Renal pelvis (tissue), 4 donors: ENCODE results near the gene SLC10A7. TPM values are rescaled to one million over a fixed set of nuclear protein-coding genes. Genes with fewer than 3 reads are reported as not detected.
A peak's percentile ranks its signal among the peaks of the same experiment; 100 is the strongest.

Experiments used
- DNase-seq: peaks from one replicate; pipeline ENCODE4 v3.0.0-alpha.2; 2013
- polyA plus RNA-seq, 3 donors: library from polyadenylated mRNA; unstranded; fragments of 120-200 nt; gene quantifications; one replicate each; pipeline ENCODE4 v1.2.1, GENCODE V29; 2013; ENCODE audit not compliant: insufficient read length in 3 of 3

SLC10A7 gene
- polyA plus RNA-seq, 3 donors, result 13.3 to 16.4 (median 14.0) TPM

DNA sequence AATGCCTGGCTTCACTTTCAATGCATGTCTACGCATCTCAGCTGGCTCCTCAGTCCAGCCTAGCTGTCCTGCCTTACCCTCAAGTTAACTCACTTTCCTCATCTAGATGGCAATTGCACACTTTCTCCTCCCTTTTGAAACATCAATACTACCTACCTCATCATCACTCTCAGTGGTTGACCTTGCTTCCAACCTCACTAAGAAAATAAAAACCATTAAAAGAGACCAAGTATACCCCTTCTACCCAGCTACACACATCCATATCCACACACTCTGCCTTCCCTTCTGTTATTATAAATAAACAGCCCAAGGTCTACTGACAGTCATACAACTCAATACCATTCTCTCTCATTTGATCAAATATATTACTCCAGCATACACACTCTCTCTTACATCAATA lies 21.5 kb downstream of the SLC10A7 start:
- no peak for DNase-seq

DNA sequence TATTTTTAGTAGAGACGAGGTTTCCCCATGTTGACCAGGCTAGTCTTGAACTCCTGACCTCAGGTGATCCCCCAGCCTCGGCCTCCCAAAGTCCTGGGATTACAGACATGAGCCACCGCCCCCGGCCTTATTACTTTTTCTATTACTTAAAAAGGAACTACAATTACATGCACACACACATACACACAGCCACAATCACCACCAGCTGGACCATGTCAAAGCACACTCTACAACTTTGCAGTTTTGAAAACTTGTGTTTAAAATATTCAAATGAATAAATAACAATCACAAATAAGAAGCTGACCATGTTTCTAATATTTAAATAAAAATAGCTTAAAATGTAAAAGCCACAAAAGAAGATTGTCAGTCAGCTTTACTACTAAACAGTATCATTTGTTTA lies 23.4 kb downstream of the SLC10A7 start:
- DNase-seq, result no peak

DNA sequence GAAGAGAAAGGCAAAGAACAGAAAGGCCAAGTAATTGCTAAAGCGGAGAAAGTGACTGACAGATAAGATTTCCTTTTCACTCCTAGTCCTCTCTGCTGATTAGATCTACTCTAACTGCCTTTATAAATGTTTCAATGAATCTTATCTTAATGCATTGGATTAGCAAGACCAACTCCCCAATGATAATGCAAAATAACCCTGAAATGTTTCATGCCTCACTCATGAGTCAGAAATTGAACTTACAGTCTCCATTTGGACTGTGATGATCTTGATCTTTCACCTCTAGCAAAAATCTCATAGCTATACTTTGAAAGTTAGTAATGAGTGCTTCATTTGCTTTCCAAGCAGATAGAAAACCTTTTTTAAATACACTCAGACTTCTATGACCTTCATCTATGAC lies 26.5 kb downstream of the SLC10A7 start:
- no peak for DNase-seq

DNA sequence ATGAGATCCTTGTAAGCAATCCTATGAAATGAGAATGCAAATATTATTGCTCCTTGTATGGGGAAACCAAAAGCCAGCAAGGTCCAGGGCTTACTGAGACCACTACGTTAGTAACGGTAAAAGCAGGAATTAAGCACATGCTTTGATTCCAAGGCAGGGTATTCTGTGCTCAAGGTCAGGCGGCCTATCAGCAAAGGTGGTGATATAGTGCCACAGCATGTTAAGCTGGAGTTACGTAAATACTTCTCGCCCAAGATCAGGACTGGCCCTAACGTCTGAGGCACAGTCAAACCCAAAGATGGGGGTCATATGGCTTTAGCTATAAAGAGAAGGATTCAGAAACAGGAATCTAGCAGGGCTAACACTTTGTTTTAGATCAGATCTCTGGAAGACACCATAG lies 27.6 kb downstream of the SLC10A7 start:
- no peak for DNase-seq

DNA sequence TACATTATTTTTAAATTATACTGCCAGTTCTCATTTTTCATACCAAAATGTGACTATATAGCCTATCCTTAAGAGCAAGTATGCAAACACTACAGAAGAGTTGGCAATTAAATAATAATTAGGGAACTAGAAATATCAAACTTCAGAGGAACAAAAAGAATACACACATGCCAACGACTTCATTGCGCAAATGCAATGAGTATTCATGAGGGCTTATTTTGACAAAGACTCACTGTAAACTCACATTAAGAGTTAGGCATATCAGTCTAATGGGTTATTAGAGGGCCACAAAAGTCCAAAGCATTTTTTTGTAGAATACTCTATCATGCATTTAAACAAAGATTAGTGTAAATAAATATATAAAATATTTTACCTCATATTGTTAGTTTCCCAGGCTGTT lies 31.6 kb downstream of the SLC10A7 start:
- DNase-seq, result no peak

DNA sequence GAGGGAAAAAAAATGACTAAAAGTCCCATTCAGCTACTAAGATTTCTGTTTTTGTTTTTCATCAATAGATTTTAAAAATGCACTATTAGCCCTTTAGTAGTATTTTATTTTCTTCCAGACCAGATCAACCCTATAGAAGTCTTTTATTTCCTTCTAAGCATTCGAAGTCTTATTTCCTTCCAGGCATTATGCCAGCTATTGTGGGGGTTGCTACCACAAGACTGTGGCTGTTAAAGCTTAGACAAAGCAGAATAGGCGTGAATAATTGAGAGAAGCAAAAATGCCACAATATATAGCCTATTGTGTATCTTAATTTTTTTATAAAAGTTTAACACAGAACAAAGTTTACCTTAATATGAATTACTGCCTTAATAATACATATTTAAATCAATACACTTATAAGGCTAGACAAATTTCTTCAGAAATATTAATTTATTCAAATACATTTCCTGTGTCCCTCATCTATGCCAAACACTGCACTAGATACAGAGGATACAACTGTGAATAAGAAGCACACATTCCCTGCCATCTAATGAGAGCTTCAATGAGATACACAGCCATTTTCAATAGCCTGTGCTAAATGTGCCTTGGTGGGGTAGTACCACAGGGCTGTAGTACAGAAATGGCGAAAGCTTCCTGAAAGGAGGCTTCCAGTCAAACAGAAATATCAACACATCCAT lies 33.1 kb downstream of the SLC10A7 start:
- peak; percentile 5 for DNase-seq

DNA sequence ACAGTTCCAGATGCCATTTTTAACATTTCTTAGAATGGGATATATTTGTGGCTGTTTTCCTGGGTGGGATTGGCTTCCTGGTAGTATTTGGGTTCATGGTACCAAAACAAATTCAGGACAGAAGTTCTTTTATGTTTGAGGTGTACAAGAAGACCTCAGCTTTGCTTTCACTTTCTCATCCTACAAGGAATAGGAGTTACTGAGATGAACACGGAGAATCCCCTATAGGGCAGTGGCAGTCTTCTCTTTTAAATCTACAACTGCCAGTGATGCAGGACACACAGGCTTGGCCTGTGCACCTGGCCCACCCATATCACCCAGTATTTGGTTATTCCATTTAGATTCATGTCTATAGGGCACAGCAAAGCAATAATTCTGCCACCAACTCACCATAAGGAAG lies 35.2 kb downstream of the SLC10A7 start:
- DNase-seq, result no peak

DNA sequence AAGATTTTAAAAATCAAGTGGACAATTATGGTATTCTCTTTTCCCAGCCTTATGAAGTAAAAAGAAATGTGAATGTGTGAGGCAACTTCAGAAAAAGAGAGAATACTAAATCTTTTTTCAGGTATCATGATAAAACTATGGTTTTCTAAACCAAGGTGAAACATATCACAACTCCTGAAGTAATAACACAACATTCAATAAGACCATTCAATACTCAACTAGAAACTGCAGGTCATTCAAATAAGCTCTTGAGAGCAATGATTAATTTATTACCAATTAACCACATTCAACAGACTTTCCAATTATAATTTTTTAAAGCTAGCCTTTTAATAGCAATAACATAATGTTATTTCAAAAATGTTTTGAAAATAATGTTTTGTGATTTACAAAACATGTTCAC lies 35.8 kb downstream of the SLC10A7 start:
- DNase-seq, result no peak

DNA sequence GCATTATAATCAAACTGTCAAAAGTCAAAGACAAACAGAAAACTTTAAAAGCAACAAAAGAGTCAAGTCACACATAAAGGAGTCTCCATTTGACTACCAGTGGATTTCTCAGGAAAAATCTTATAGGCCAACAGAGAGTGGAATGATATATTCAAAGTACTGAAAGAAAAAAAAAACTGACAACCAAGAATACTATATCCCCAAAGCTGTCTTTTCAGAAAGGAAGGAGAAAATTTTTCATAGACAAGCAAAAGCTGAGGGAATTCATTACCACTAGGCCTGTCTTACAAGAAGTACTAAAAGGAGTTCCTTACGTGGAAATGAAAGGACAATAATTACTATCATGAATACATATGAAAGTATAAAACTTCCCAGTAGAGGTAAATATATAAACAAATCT lies 39.0 kb downstream of the SLC10A7 start:
- no peak for DNase-seq

DNA sequence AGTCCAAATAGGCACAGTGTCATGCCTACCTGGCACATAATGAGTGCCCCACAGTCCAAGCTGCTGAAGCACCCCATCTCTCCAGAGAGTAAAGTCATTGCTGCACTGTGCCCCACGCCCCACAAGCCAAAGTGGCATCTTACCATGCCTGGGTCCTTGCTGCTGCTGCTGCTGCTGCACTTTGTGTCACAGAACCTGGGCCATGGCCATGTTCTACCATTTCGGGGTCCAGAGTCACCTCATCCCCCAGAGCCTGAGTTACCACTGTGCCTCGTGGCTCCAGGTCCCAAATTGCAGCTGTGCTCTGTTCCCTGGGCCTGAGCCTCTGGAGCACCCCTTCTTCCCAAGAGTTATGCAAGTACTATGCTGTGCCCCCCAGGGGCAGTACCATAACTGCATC lies 40.5 kb downstream of the SLC10A7 start:
- DNase-seq, result no peak

DNA sequence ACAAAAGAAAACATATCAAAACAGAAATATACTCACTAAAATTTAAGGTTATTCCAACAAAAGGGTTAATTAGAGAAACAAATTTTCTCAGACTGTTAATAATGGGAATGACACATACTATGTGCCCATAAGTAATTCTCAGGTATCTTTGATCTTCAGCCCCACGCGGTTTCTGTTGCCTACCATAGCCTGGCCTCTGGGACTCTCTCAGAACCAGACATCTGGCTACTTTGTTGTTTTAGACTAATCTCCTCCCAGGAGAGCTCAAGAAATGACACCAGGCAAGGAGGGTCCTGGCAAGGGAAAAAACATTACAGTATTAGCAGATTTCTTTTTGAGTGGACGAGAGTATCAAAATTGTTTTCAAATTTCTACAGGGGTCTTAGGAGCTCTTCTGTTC lies 43.7 kb downstream of the SLC10A7 start:
- DNase-seq, result no peak

DNA sequence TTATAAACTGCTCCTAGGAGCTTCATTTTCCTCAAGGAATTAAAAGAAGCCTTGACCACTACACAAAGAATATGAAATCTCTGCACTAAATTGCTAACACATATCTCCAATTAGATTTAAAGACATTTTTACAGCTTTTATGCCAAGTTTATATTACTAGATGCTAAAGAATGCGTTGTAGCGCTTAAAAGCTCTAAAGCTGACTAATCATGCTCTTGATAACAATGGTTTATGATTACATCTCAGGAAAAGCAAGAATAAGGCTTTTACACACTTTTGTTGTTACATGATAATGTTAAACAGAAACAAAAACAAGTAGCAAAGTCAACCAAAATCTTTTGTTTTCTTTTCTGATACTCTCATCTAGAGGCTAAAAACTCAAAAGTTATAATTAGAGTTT lies 44.7 kb downstream of the SLC10A7 start:
- DNase-seq, result no peak

DNA sequence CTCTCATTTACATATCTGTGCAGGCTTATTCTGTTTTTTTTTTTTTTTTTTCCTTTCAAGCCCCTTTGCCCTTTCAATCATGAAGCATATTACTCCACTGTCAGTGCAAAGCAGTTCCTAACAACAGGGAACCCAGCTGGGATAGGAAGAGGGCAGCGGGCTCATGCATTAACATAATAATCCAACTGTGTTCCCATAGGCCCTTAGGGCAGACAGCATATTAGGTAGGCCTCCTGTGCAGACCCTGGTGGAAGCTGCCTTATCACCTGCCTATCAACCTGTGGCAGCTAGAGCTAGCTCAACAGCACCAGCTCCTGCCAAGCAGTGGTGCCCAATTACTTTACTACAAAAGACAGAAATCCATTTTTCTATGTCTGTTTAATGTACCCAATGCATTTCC lies 49.3 kb downstream of the SLC10A7 start:
- no peak for DNase-seq

DNA sequence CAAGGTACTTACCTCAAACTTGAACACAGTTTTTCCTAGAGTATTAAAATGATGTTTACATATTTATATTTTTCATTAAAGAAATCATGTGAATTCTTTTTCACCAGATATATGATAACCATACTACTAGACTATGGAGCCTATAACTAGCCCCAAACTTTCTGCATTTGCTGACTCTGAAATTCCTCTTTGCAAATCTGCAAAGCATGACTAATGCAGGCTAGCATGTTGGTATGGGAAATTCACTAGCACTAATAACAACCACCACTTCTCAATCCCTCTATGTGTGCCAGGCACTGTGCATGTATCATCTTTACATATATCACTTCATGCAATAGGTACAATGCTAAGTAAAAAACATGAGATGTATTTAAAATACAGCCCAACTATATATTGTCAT lies 51.1 kb downstream of the SLC10A7 start:
- no peak for DNase-seq

DNA sequence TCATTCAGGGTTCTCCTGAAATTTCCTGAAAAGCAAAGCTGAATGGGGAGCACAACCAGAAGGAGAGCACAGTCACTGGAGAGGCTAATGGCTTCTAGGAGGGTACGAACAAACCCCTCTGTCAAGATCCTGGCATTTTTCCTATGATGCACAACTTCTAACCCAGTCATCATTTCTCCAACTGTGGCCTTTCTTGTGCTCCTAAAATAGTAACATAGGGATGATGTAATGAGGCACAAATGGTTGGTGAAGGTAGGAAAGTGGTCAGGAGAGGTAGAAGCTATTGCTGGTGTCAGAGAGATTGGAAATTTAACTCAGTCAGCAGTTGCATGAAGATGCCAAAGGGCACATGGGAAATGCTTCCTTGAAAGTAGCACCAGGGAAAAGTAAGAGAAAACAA lies 52.7 kb downstream of the SLC10A7 start:
- DNase-seq, result no peak

DNA sequence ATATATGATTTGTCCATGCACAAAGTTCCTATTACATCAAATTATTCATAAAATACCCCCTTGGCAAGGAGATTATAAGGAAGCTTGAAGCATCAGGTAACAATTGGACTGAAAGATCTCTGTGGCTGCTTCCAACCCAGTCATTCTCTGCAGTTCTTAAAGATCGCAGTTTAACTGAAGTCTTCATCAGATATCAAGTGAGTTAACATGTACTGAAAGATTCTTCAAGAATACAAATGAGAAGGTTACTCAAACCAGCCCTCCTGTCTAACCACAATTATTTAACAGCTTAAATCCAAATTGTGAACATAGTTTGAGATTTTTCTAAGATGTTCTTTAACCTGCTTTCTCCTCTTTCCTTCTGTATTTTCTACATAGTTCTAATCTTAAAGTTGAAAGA lies 56.1 kb downstream of the SLC10A7 start:
- DNase-seq, result no peak

DNA sequence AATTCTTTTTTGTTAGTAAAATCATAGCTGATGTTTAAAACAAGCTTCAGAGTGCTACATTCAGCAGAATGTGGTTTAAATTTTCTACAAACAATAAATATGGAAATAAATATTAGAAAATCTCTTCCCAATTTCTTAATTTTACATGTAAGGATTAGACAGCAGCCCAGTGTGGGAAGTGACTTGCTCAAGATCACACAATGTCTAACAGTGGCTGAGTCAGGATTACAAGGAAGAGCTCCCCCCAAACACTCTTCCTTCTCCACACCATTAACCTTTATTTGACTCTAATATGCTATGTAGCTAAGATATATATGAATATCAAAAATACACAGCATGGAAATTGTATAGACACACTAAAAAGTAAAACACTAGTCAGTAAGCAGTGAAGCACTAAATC lies 59.5 kb downstream of the SLC10A7 start:
- no peak for DNase-seq

DNA sequence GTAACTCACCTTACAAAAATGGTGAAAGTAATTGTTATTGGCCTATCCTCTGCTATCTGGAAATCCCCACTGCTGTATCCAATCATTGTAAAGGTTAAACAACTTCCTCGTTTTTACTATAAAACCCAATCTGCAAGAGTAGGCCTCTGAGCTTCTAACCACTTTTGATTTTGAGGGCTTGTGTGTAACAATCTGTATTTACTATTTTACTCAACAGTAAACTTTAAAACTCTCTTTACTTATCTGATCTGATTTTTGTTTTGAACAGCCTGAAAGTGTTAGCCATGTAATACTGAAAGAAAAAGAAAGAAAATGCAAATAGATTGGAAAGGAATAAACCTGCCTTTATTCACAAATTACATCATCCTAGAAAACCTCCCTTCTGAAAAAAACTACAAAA lies 63.1 kb downstream of the SLC10A7 start:
- DNase-seq, result no peak

DNA sequence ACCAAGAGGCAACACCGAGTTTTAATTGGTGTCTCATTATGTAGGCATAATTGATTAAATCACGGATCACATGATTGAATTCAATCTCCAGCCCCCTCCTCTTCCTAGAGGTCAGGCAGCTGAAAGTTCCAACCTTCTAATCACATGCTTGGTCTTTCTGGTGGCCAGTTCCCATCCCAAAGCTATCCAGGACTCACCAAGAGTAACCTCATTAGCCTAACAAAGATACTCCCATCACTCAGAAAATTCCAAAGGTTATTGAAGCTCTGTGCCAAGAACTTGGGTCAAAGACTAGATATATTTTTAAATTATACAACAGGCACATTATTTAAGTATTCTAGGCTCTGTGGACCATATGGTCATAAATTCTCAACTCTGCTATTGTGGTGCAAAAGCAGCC lies 65.1 kb downstream of the SLC10A7 start:
- no peak for DNase-seq

DNA sequence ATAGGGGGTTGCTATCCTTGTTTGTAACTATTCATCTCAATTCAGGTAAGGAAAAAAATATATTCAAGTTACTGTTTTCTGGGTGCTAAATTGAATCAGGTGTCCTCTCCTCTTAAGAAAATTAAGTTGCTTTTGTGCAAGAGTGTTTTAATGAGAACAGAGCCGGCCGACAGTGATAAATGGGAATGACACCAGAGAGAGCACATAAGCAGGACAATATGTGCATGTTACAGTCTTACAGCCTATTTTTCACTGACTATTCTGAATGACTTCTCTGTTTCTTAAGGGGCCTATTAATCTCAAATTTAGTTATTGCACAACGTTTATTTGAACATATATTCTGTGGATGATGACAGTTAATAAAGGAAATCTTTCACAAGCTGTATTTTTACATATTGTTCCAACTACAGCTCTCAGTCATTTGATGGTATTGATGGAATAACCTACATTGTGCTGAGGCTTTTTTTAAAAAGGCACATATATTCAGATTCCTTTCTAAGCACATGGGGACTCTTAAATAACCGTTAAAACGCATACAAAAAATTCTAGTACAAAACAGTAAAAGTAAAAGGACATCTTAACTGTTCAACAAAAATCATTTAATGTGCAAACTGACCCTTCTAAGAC lies 68.4 kb downstream of the SLC10A7 start:
- DNase-seq, result no peak

DNA sequence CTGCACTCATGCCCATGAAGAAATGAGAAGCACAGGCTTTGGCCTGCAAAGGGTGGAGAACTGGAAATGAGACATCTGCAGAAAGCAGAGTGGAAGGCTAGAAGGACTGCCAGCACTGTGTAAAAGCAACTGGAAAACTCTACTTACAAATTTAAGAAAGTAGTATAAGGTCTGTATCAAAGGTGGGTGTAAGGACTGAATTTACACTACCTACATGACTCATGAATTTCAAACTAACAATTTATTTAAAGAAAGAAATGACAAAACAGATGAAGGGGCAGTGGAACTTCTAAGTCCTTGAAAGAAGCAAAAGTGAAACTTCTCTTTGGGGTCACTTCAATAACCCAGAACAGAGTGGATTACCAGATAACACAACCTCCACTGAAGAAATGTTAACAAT lies 71.2 kb downstream of the SLC10A7 start:
- DNase-seq, result no peak

DNA sequence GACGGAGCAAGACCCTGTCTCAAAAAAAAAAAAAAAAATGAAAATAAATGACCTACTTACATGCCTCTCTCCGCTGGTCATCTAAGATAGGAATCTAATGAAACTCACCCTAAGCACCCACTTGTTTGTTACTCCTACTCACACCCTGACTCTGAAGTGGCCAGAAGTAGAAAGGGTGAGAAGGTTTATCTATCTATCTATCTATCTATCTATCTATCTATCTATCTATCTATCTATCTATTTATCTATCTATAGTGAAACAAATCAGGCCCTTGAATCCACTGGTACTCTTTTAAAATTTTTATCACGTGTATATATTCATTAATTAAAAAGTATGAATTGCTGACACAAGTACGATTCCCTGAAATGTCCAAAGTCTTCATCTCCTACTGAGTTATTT lies 75.2 kb downstream of the SLC10A7 start:
- no peak for DNase-seq

DNA sequence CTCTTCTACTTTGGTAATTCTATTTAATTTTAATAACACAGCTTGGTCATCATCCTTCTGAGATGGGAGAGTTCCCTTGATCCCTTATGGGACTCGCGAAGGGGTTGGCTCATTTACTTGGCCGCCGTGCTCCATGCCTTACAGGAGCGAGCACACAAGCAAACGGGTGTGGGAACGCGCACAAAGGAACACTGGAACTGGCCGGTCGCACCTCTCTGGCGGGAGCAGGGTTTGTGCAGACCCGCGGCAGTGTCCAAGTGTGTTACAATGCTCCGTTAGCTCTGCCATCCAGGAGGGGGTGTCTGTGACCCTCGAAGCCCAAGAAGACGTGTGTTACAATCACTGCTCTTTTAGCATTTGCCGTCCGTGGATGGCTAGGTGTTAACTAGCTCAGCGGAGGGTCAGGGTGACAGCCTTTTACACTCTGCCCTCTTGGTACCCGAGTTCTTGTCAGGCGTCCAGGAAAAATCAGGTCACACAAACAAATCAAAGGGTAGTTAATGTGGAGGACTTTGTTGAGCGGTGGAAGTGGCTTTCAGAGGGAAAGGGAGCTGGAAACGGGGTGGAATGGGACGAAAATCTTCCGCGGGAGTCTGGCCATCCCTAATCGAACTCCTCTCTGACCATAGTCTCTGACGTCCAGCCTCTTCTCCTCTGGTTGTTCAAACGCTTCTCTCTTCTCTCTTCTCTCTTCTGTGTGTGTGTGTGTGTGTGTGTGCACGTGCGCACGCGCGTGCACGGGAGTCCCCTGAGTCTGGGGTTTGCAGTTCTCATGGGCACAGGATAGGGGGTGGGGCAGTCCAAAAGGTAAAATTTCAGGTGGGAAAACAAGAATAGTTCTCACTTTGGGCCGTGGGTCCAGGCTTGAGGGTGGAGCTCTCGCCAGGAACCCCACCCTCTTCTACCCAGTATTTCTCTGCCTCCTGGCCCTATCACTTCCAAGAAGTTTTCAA lies 76.3 kb downstream of the SLC10A7 start:
- no peak for DNase-seq
